M059J (cell line): ENCODE measurements around the gene EEF1G. TPM values are rescaled to one million over a fixed set of nuclear protein-coding genes. Genes with fewer than 3 reads are reported as not detected.
A peak's percentile ranks its signal among the peaks of the same experiment; 100 is the strongest.

Source experiments
- DNase-seq: peaks from one replicate; pipeline ENCODE4 v3.0.0-alpha.2; 2012; ENCODE audit warnings: low read depth
- total RNA-seq: library from RNA; depleted of rRNA; stranded (reverse); fragments of >200 nt; shearing (Covaris generic); gene quantifications from 2 replicates; pipeline ENCODE4 v1.2.3, GENCODE V29; 2014; rRNA removed

The EEF1G gene
- total RNA-seq, 1 experiment from 2014 or later, result 974 TPM

- no peak for DNase-seq
These were observed 32.6 kb downstream of the EEF1G start for GRCh38 chr11:62540804-62541701.

DNA sequence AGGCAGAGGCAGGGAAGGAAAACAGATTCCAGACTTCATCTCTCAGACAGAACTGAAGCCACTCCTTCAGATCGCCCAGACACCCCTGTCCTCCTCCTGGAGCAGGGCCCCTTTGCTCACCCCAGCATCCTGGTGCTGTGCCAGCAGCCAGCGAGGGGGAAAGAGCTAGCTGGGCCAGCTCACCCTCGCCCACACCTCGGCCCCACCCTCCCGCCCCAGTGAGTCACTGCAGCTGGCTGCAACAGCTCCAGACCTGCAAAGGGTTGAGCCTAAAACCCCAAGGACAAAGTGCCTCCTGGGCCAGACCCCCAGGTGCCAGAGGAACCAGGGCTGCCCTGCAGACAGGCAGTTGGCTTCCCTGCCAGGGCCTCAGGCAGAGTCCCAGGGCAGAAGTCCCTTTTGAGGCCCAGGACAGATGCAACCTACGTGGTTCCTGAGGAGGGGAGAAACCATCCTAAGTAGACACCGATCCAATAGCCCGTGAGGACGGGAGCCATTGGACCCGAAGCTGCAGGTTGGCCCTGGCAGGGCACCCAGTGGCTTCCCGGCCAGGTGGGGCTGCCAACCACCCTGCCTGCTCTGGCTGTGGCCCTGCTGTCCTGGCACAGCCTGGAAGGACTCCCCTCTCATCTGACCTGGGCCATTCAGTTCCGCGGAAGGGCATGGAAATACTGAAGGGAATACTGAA is 34.3 kb downstream of the EEF1G start:
- peak; percentile 93 for DNase-seq

GRCh38 chr11:62538470-62539237 is 35.0 kb downstream of the EEF1G start:
- DNase-seq, result no peak

DNA sequence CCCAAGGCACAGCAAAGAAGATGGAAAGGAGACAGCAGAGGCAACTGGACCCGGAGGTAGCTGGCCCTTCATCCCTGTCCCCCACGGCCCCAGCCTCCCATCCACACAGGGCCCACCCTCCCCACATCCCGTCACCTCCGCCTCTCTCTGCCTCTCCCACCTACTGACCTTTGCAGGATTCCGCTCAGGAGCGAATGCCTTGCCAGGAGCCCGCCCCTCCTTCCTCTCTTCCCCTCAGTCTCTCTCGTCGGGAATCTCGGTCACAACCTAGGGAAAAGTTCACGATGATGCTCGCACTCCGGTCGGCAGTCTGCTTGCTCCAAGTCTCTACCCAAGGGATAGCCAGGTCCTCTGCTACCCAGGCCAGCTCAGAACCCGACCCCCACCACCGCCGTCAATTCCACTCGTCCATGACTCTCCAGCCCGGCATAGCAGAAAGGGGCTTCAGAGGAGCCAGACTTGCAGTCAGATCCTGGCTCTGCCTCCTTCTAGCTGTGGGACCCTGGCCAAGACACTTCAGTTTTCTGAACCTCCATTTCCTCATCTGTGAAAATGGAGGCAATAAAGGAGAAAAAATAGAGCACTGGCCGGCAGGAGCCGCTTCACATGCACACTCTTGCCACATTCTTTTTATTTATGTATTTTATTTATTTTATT is 37.3 kb downstream of the EEF1G start:
- no peak for DNase-seq

GRCh38 chr11:62535802-62536201 is 37.9 kb downstream of the EEF1G start:
- no peak for DNase-seq

DNA sequence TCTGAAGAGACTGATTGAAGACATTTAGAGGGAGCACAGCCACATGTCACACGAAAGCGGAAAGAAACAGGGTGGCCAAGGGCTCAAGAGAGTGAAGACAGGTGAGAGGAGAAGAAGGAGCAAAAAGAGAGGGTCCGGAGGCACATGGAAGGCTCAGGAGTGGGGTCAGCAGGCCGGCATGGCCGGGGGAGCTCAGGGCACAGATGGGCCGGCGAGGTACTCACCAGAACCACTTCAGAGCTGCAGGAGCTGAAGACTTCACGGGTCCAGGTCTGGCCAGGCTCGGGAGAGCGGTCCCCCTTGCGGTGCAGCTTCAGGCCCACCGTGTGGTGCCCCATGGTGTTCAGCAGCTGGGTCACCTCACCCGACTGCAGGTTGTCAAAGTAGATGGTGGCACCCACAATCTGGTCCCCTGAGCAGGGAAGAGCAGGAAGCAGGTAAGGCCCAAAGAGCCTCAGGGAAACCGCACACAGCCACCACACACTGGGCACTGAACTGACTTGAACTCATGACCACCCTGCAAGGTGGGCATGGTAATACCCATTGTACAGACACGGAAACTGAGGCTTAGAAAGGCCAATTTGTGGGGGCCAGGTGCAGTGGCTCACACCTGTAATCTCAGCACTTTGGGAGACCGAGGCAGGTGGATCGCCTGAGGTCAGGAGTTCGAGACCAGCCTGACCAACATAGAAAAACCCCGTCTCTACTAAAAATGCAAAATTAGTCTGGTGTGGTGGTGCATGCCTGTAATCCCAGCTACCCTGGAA is 38.7 kb downstream of the EEF1G start:
- no peak for DNase-seq

- DNase-seq, result no peak
These were observed 41.6 kb downstream of the EEF1G start for GRCh38 chr11:62532096-62532495.

- no peak for DNase-seq
These were observed 56.8 kb downstream of the EEF1G start for GRCh38 chr11:62516736-62517371.

- no peak for DNase-seq
These were observed 59.5 kb downstream of the EEF1G start for GRCh38 chr11:62514151-62514550.

GRCh38 chr11:62513626-62514025 is 60.1 kb downstream of the EEF1G start:
- no peak for DNase-seq

DNA sequence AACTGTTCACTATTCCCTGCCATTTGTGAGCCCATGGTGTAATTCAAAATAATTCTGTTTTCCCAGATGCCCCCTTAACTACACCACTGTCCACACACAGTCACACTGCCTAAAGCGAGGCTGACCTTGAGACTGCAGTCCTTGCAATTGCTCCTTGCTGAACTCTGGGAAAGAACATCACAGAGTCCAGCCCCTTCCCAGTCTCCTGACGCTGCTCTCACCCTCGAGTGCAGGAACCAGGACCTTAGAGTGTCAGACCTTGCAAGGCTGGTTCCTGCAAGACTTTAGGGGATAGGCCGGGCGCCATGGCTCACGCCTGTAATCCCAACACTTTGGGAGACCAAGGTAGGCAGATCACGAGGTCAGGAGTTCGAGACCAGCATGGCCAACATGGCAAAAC is 60.7 kb downstream of the EEF1G start:
- no peak for DNase-seq

Other genes with a start within 250 kb of the EEF1G start
- 16.9 and 25.8 TPM in 2 replicates for gene ASRGL1, start 236.4 kb downstream of the EEF1G start, total RNA-seq
- gene SCGB1A1, start 154.9 kb downstream of the EEF1G start, total RNA-seq, result not detected in 2 replicates
- 51.3 and 141 TPM in 2 replicates for gene AHNAK, start 27.1 kb downstream of the EEF1G start, total RNA-seq
- gene TUT1, start 17.6 kb upstream of the EEF1G start, total RNA-seq, result 5.2 and 7.6 TPM in 2 replicates
- 104 and 148 TPM in 2 replicates for gene MTA2, start 28.0 kb upstream of the EEF1G start, total RNA-seq
- 10.5 and 21.7 TPM in 2 replicates for gene EML3, start 38.9 kb upstream of the EEF1G start, total RNA-seq
- gene ROM1, start 39.4 kb upstream of the EEF1G start, total RNA-seq, result 8.1 and 9.0 TPM in 2 replicates
- gene B3GAT3, start 48.1 kb upstream of the EEF1G start, total RNA-seq, result 16.6 and 44.9 TPM in 2 replicates
- 142 and 229 TPM in 2 replicates for gene GANAB, start 72.7 kb upstream of the EEF1G start, total RNA-seq
- 17.1 and 22.1 TPM in 2 replicates for gene INTS5, start 79.4 kb upstream of the EEF1G start, total RNA-seq
- gene C11orf98, start 91.3 kb upstream of the EEF1G start, total RNA-seq, result 83.6 and 86.6 TPM in 2 replicates
- gene CSKMT, start 91.4 kb upstream of the EEF1G start, total RNA-seq, result 2.0 and 8.7 TPM in 2 replicates
- gene UQCC3, start 97.8 kb upstream of the EEF1G start, total RNA-seq, result 9.4 and 12.6 TPM in 2 replicates
- 3.8 and 6.1 TPM in 2 replicates for gene LBHD1, start 98.4 kb upstream of the EEF1G start, total RNA-seq
- gene UBXN1, start 105.2 kb upstream of the EEF1G start, total RNA-seq, result 80.6 and 116 TPM in 2 replicates
- gene LRRN4CL, start 115.6 kb upstream of the EEF1G start, total RNA-seq, result 0.42 and 1.7 TPM in 2 replicates
- gene BSCL2, start 133.5 kb upstream of the EEF1G start, total RNA-seq, result 165 and 183 TPM in 2 replicates
- not detected in 2 replicates for gene GNG3, start 133.8 kb upstream of the EEF1G start, total RNA-seq
- gene HNRNPUL2, start 153.6 kb upstream of the EEF1G start, total RNA-seq, result 11.3 and 16.8 TPM in 2 replicates
- 64.6 and 70.6 TPM in 2 replicates for gene TTC9C, start 154.6 kb upstream of the EEF1G start, total RNA-seq
- gene ZBTB3, start 180.3 kb upstream of the EEF1G start, total RNA-seq, result 6.4 and 10.2 TPM in 2 replicates
- 178 and 181 TPM in 2 replicates for gene POLR2G, start 187.7 kb upstream of the EEF1G start, total RNA-seq
- gene TAF6L, start 197.5 kb upstream of the EEF1G start, total RNA-seq, result 14.5 and 17.3 TPM in 2 replicates
- gene TMEM179B, start 213.5 kb upstream of the EEF1G start, total RNA-seq, result 82.1 and 138 TPM in 2 replicates
- gene TMEM223, start 218.1 kb upstream of the EEF1G start, total RNA-seq, result 38.7 and 41.7 TPM in 2 replicates
- gene NXF1, start 231.5 kb upstream of the EEF1G start, total RNA-seq, result 23.2 and 30.0 TPM in 2 replicates